GM12864 (cell line): ENCODE measurements around the gene NEURL1.

ENCODE experiments used
- DNase-seq: peaks from one replicate; pipeline ENCODE4 v3.0.0-alpha.2; 2011; ENCODE audit warnings: low read depth
- H3K4me3 ChIP-seq: 2 replicates; pipeline ENCODE4 v1.5.1; 2011; ENCODE audit warnings: mild to moderate bottlenecking, low read depth, low read length, control low read depth
- TF ChIP-seq, protein P1 (sequence below): IDR thresholded peaks from 2 replicates; pipeline ENCODE4 v1.5.1; 2011; ENCODE audit warnings: low read depth, mild to moderate bottlenecking, moderate library complexity, low read length, control low read depth, inconsistent platforms; ENCODE audit errors: missing control alignments

Gene NEURL1

DNA sequence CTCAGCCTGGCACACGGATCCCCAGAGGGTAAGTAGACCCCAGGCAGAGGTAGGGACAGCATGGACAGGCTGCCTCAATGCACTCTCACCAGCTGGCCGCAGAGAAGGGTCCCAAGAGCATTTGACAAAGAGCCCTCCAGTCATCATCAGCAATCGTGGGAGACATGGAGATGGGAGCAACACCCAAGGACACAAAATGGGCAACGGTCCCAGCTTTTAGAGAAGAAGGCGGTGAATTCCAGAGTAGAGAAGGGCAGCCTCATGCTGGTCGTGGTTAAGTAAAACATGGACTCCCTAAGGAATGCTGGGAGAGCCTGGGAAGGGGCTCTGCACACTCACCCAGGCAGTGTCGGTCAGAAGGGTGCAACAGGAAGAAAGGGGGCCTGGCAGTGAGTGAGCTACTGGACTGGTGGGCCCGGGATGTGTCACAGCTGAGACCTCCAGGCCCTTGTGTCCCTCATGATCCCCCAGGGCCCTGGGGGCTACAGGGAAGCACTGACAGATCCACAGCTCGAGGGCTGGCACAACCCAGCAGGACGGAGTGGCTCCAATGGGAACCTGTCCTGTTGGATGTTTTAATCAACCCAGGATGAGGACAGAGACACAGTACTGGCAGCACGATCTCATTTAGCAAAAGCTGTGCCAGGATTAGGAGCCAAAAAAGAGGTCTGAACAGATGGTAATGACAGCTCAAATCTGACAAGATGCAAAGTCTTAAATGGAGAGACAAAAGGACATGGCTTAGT is 147.1 kb downstream of the NEURL1 start:
- no peak overlapping the region for H3K4me3 ChIP-seq
- no peak for DNase-seq
- TF ChIP-seq, protein P1, sequence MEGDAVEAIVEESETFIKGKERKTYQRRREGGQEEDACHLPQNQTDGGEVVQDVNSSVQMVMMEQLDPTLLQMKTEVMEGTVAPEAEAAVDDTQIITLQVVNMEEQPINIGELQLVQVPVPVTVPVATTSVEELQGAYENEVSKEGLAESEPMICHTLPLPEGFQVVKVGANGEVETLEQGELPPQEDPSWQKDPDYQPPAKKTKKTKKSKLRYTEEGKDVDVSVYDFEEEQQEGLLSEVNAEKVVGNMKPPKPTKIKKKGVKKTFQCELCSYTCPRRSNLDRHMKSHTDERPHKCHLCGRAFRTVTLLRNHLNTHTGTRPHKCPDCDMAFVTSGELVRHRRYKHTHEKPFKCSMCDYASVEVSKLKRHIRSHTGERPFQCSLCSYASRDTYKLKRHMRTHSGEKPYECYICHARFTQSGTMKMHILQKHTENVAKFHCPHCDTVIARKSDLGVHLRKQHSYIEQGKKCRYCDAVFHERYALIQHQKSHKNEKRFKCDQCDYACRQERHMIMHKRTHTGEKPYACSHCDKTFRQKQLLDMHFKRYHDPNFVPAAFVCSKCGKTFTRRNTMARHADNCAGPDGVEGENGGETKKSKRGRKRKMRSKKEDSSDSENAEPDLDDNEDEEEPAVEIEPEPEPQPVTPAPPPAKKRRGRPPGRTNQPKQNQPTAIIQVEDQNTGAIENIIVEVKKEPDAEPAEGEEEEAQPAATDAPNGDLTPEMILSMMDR = no peak

DNA sequence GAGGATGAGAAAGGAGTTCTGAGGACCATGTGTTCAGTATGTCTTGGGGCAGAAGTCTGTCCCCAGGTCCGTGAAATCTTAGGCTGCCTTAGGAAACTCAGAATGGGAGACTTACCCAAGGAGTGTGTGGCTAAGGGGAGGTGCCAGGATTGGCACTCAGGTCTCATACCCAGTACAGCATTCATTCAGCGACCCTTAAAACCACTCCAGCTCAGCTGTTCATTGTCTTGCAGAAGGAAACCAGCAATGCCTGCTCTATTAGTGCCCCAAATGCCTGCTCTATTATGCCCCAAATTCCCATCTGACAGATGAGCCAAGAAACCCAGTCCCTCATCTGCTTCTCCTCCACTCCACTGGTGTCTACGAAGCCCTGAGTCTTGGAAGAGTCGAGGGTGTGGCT is 147.8 kb downstream of the NEURL1 start:
- TF ChIP-seq, protein P1 = no peak
- no peak for DNase-seq
- H3K4me3 ChIP-seq = no peak overlapping the region
